DND-41 (cell line): Measurements from ENCODE around the gene KIF24.

Experiments
- EZH2 ChIP-seq: IDR thresholded peaks from 3 replicates; pipeline ENCODE4 v1.6.1; 2012; ENCODE audit warnings: borderline replicate concordance, low read depth, mild to moderate bottlenecking, moderate library complexity, low read length, inconsistent platforms; ENCODE audit not compliant: severe bottlenecking
- TF ChIP-seq, protein P1 (sequence below): IDR thresholded peaks from 2 replicates; pipeline ENCODE4 v1.5.1; 2012; ENCODE audit warnings: borderline replicate concordance, low read length, moderate library complexity, mild to moderate bottlenecking; ENCODE audit not compliant: poor library complexity, severe bottlenecking; ENCODE audit errors: extremely low read depth

- TF ChIP-seq, protein P1, sequence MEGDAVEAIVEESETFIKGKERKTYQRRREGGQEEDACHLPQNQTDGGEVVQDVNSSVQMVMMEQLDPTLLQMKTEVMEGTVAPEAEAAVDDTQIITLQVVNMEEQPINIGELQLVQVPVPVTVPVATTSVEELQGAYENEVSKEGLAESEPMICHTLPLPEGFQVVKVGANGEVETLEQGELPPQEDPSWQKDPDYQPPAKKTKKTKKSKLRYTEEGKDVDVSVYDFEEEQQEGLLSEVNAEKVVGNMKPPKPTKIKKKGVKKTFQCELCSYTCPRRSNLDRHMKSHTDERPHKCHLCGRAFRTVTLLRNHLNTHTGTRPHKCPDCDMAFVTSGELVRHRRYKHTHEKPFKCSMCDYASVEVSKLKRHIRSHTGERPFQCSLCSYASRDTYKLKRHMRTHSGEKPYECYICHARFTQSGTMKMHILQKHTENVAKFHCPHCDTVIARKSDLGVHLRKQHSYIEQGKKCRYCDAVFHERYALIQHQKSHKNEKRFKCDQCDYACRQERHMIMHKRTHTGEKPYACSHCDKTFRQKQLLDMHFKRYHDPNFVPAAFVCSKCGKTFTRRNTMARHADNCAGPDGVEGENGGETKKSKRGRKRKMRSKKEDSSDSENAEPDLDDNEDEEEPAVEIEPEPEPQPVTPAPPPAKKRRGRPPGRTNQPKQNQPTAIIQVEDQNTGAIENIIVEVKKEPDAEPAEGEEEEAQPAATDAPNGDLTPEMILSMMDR, result no peak
- TF ChIP-seq EZH2, result no peak
These were observed 37.3 kb upstream of the KIF24 start for GRCh38 chr9:34366365-34366764.
